NOMO-1 treated with DMSO at 0.1 percent for 48 hours (cell line): ENCODE results near the gene MSANTD2.

Experiments
- DNase-seq: peaks from one replicate; lab custom pipeline; 2025; ENCODE audit not compliant: unreplicated experiment; lab: John Stamatoyannopoulos, UW

The MSANTD2 gene

GRCh38 chr11:124821995-124822730 lies 22.0 kb upstream of the MSANTD2 start:
- DNase-seq = no peak

DNA sequence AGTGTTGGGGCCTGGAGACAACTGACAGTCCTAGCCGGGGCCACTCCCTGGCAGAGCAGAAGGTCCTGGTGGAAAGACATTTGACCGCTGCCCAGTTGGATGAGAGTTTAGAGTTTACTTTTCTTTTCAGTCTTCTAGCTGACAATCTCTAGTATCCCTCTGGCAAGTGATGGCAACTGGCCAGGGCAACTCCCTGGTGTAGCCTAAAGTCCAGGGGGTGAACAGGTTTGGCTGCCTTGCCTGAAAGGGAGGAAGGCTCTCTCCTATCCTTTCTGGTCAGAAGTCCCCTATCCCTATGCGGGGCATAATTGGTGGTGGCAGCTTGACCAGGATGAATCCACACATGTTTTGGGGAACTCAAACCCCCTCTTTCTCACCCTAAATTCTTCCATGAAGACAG lies 16.8 kb upstream of the MSANTD2 start:
- no peak for DNase-seq

GRCh38 chr11:124814739-124815138 lies 14.5 kb upstream of the MSANTD2 start:
- DNase-seq = no peak

DNA sequence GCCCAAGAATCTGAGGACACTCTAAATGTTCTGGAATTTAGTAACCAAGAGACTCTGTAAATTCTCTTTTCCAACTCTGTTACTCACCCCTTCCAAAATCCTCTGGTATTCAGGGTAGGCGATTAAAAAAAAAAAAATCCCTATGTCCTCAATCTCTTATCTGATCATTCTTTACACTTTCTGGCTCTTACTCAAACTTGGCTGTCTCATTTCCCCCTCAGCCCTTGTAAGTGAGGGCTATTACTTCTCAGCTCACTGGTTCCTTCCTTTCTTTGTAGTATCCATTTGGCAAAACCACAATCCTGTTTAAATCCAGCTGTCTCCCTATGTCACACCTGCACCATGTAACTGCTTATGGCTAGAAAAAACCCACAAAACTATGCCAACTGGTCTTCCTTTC lies 12.7 kb upstream of the MSANTD2 start:
- DNase-seq = no peak

DNA sequence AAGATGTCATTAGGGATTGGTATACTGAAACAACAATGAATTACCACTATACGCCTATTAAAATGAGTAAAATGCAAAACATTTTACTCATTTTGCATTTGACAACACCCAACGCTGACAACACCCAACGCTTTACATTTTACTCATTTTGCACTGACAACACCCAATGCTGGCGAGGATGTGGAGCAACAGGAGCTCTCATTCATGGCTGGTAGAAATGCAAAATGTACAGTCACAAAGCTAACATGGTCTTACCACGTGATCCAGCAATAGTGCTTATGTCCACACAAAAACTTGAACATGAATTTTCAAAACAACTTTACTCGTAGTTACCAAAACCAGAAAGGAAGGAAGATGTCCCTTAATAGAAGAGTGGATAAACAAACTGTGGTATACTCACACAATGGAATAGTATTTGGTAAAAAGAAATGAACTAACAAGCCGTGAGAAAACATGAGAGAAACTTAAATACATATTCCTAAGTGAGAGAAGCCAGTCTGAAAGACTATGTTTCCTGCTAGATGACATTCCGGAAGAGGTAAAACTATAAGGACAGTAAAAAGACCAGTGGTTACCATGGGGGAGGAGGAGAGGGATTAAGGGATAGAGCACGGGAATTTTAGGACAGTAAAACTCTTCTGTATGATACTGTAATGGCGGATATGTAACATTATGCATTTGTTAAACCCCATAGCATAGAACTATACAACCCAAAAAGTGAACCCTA lies 11.4 kb upstream of the MSANTD2 start:
- DNase-seq = no peak

DNA sequence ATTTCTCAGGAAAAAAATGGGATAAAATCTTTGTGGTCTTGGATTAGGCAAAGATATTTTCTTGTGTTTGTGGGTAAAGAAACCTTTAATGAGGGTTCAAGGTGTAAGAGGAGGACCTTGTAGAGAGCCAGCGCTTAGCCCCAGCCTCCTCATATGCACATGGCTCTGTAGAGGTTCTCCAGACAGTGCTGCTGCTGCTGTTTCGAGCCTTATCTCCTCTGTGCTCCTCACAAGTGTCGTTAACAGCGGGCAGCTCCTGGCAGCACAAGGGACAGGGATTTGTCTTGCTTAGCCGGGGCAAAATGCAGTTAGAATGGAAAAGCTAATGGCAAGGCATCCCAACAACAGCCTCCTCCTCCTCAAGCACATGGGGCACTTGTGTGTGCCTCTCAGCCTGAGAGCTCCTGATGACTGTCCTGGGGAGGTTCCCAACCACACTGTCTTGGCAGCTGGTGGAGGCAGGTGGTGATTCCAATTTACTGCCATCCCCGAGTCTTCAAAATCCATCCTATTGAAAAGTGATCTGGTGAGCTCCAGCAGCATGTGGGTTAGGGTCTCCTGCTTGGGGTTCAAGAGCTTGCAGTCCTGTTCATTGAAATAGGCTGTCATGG lies 7.6 kb upstream of the MSANTD2 start:
- no peak for DNase-seq

DNA sequence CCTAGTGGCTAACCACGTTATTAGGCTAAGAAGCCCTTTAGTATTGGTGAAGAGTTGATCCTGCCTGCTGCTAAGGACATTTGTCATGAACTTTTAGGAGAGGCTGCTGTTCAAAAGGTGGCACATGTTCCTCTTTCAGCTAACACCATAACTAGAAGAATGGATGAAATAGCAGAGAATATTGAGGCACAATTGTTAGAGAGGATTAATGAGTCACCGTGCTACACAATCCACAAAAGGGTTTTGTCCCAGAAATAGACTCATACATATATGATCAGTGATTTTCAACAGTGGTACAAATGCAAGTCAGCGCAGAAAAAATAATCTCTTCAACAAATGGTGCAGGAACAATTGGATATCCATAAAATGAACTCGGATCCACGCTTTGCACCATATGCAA lies 7.0 kb upstream of the MSANTD2 start:
- no peak for DNase-seq

- no peak for DNase-seq
Observed at GRCh38 chr11:124804884-124805283, 4.7 kb upstream of the MSANTD2 start.

DNA sequence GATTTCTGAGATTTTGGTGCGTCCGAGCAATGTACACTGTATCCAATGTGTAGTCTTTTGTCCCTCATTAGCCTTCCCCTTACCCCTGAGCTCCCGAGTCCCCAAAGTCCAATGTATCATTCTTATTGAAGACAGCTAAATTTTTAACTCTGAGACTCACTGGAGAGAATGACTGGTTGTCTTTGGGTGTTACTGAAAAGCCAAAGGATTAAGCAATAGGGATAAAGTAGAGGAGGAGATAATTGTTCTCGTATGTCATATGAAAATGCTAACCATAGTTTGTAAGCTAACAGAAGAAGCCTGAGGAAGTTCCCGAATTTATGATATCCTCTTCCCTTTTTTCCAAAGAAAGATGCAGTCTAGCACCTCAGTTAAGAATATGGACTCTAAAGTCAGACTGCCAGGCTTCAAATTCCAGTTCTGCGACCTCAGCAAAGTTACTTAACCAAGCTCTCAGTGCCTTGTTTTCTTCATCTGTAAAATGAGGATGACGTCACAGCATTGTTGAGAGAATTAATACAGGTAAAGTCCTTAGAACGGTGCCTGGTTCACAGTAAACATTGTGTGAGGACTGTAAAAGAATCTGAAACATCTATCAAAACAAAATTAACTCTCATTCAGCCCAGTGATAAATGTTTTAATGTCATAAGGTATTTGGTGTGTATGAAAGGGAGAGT lies 1.6 kb upstream of the MSANTD2 start:
- no peak for DNase-seq

DNA sequence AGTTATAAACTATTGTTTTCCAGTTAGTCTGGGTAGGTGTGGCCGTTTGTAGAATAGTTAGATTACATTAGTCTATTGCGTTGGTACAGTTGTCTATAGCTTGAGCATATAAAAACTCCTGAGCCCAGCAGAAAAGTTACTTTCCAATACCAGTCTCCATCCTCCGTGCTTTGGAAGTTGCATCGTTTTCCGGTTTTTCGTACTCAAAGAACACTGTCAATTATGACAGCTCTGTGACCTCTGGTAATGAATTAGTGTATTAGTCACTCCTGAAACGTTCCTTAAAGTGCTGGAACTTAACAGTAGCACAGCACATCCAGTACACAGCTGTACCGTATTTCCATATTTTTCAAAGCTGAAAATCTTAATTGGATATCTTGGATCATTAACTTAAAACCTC lies 808 bp upstream of the MSANTD2 start:
- DNase-seq = peak; percentile 25

- peak; percentile 25 for DNase-seq
Observed at GRCh38 chr11:124799348-124800225, 619 bp downstream of the MSANTD2 start.

DNA sequence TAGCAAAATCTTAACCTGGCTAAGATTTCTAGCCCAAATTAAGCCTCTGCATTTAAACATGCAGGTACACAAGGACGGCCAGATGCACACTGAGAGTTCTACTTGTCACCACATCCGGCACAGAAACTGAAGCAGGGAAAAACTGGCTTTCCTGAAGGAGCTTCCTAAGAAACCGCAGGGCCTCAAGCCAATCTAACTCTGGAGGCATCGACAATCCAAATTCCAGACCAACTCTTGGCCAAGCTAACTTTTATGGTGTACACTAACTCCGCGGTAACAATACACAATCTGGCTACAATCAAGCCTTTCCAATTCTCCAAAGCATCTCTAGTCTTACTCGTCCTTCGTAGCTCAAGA lies 1.2 kb downstream of the MSANTD2 start:
- DNase-seq = no peak

DNA sequence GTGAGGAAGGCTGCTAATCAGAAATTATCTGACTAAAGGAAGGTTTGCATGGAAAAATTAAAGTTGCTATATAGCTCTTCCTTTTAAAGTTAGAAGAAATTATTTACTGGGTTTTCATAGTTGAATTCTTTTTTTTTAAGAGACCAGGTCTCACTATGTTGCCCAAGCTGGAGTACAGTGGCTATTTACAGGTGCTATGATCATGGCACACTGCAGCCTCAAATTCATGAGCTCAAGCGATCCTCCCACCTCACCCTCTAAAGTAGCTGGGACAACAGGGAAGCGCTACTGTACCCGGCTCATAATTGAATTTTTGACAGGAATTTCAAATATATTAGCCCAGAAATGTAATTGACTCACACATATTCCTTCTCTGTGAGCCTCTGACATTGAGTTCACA lies 3.9 kb downstream of the MSANTD2 start:
- no peak for DNase-seq

GRCh38 chr11:124793466-124794278 lies 6.5 kb downstream of the MSANTD2 start:
- peak; percentile 49 for DNase-seq

- DNase-seq = peak; percentile 54
Observed at GRCh38 chr11:124791626-124792341, 8.4 kb downstream of the MSANTD2 start.

- no peak for DNase-seq
Observed at GRCh38 chr11:124788521-124788920, 11.7 kb downstream of the MSANTD2 start.

DNA sequence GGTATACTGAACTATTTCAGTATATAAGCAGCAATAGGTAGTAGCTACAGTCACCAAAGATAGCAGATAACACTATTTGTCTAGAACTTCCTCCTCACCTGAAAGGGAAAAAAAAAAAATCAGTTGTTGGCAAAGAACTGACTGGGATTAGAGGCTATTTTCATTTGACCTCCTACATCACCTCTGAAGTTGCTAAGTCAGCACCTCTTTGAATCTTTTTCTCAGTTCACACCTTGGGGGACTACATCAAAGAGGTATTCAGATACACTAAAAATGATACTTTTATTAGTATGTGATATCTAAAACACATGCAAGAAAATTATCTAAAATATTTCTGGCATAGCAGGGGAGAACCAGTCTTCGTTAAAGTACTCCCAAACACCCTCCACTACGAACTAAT lies 16.2 kb downstream of the MSANTD2 start:
- DNase-seq = no peak

DNA sequence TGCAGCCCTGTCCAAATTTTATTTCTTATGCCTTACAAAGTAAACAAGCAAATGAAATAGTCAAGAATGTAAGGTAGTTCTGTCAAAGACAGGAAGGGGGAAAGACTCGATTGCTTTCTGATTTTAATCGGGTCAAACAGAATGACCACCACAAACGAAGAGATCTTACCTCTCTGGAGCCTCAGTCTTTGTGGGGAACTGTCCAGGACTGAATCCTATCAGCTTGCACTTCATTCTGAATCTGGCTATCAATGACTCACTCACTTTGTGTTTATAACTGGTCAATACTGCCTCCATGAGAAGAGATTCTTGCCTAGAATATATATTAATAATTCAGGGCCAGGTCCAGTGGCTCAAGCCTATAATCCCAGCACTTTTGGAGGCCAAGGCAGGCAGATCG lies 17.2 kb downstream of the MSANTD2 start:
- no peak for DNase-seq

- DNase-seq = no peak
Observed at GRCh38 chr11:124779568-124779967, 20.6 kb downstream of the MSANTD2 start.
